IMR-90 (cell line): ENCODE data around the gene CARD19. TPM values are rescaled to one million over a fixed set of nuclear protein-coding genes. Genes with fewer than 3 reads are reported as not detected.

Experiments used
- ATAC-seq: fragments of 200-7000 bp; cut with Tn5 transposase; 2 replicates; pipeline ENCODE4 v1.9.1; 2020; ENCODE audit warnings: low read depth, mild to moderate bottlenecking, moderate library complexity
- BruUV-seq: library from RNA; stranded (reverse); fragments of 400-500 nt; replicated peaks from 2 replicates; lab custom pipeline; 2021; lab: Mats Ljungman, UMichigan
- CTCF ChIA-PET: fragments of 300-600 bp; formaldehyde crosslinking; extraction: SDS; loops from one replicate; lab custom pipeline; 2021; ENCODE audit warnings: antibody characterized with exemption; lab: Yijun Ruan, JAX
- POLR2A ChIA-PET: fragments of 300-600 bp; sonication (Branson Sonifier 250); formaldehyde crosslinking; loops from one replicate; lab custom pipeline; 2022; ENCODE audit warnings: antibody characterized with exemption; ENCODE audit not compliant: unreplicated experiment; lab: Charles Lee
- DNase-seq: peaks from one replicate; pipeline ENCODE4 v3.0.0; 2013
- H2AFZ ChIP-seq: replicated peaks from 2 replicates; pipeline ENCODE3; 2013; ENCODE audit warnings: low read length, mild to moderate bottlenecking; ENCODE audit not compliant: poor library complexity
- H2AK5ac ChIP-seq: 2 replicates; pipeline ENCODE4 v1.6.1; 2013; ENCODE audit warnings: low read depth, low read length, inconsistent platforms
- H2AK9ac ChIP-seq: replicated peaks from 2 replicates; pipeline ENCODE3; 2013; ENCODE audit warnings: mild to moderate bottlenecking, low read depth, low read length, moderate library complexity; ENCODE audit not compliant: poor library complexity
- H2BK120ac ChIP-seq: 2 replicates; pipeline ENCODE4 v1.6.1; 2013; ENCODE audit warnings: low read depth, low read length, inconsistent platforms
- H2BK15ac ChIP-seq: 3 replicates; pipeline ENCODE4 v1.6.1; 2013; ENCODE audit warnings: low read depth, low read length, inconsistent platforms
- H2BK20ac ChIP-seq: 2 replicates; pipeline ENCODE4 v1.6.1; 2013; ENCODE audit warnings: low read depth, mild to moderate bottlenecking, inconsistent platforms, low read length, moderate library complexity
- H2BK5ac ChIP-seq: 2 replicates; pipeline ENCODE4 v1.6.1; 2013; ENCODE audit warnings: mild to moderate bottlenecking, low read depth, low read length, inconsistent platforms; ENCODE audit not compliant: poor library complexity, severe bottlenecking
- H3K14ac ChIP-seq: replicated peaks from 2 replicates; pipeline ENCODE4 v1.6.1; 2013; ENCODE audit warnings: low read depth, low read length, inconsistent platforms
- H3K18ac ChIP-seq: 2 replicates; pipeline ENCODE4 v1.6.1; 2013; ENCODE audit warnings: low read depth, low read length, control low read depth
- H3K23ac ChIP-seq: 2 replicates; pipeline ENCODE4 v1.6.1; 2013; ENCODE audit warnings: low read depth, low read length, inconsistent platforms
- H3K27ac ChIP-seq: 2 replicates; pipeline ENCODE4 v1.5.1; 2013; ENCODE audit warnings: mild to moderate bottlenecking, control low read depth, low read length; ENCODE audit not compliant: insufficient read depth
- H3K27me3 ChIP-seq: 2 replicates; pipeline ENCODE4 v1.6.1; 2013; ENCODE audit warnings: low read length; ENCODE audit not compliant: control insufficient read depth, insufficient read depth
- H3K36me3 ChIP-seq: 2 replicates; pipeline ENCODE4 v1.6.1; 2013; ENCODE audit warnings: low read length, mixed read lengths; ENCODE audit not compliant: control insufficient read depth, insufficient read depth
- H3K4ac ChIP-seq: 2 replicates; pipeline ENCODE4 v1.6.1; 2013; ENCODE audit warnings: low read depth, low read length, inconsistent platforms
- H3K4me1 ChIP-seq: 2 replicates; pipeline ENCODE4 v1.6.1; 2013; ENCODE audit warnings: low read length, mixed read lengths; ENCODE audit not compliant: control insufficient read depth, insufficient read depth
- H3K4me2 ChIP-seq: 2 replicates; pipeline ENCODE4 v1.6.1; 2013; ENCODE audit warnings: low read depth, mild to moderate bottlenecking, control low read depth, low read length, moderate library complexity
- H3K4me3 ChIP-seq: 2 replicates; pipeline ENCODE4 v1.5.1; 2013; ENCODE audit warnings: low read depth, mild to moderate bottlenecking, control low read depth, low read length, moderate library complexity; ENCODE audit not compliant: insufficient read depth
- H3K56ac ChIP-seq: 2 replicates; pipeline ENCODE4 v1.6.1; 2013; ENCODE audit warnings: low read length, inconsistent platforms; ENCODE audit not compliant: insufficient read depth; ENCODE audit errors: extremely low read depth
- H3K79me1 ChIP-seq, 2 experiments: 2 replicates each; pipeline ENCODE4 v1.6.1; 2013; ENCODE audit warnings: low read length in 2 of 2, inconsistent platforms in 1 of 2, low read depth in 1 of 2
- H3K9ac ChIP-seq: 2 replicates; pipeline ENCODE4 v1.6.1; 2013; ENCODE audit warnings: low read depth, low read length, control low read depth
- H3K9me1 ChIP-seq: 2 replicates; pipeline ENCODE4 v1.6.1; 2013; ENCODE audit warnings: low read length, inconsistent platforms; ENCODE audit not compliant: insufficient read depth
- H3K9me3 ChIP-seq: 2 replicates; pipeline ENCODE4 v1.6.1; 2013; ENCODE audit warnings: low read length; ENCODE audit not compliant: control insufficient read depth, insufficient read depth
- H4K20me1 ChIP-seq: 2 replicates; pipeline ENCODE4 v1.6.1; 2013; ENCODE audit warnings: low read length, inconsistent platforms; ENCODE audit not compliant: insufficient read depth
- H4K5ac ChIP-seq: 2 replicates; pipeline ENCODE4 v1.6.1; 2013; ENCODE audit warnings: mild to moderate bottlenecking, low read depth, low read length, control low read depth
- H4K8ac ChIP-seq, 2 experiments: 2 replicates each; pipeline ENCODE4 v1.6.1; 2013; ENCODE audit warnings: low read depth in 2 of 2, low read length in 2 of 2, control low read depth in 1 of 2, inconsistent platforms in 1 of 2
- H4K91ac ChIP-seq: 2 replicates; pipeline ENCODE4 v1.6.1; 2013; ENCODE audit warnings: low read depth, low read length, inconsistent platforms; ENCODE audit not compliant: insufficient read depth
- BHLHE40 ChIP-seq: fragments of 150-350 bp; IDR thresholded peaks from 2 replicates; pipeline ENCODE4 v1.6.1; 2016; ENCODE audit warnings: mild to moderate bottlenecking, low read depth, low read length
- CEBPB ChIP-seq: IDR thresholded peaks from 2 replicates; pipeline ENCODE4 v1.6.1; 2012; ENCODE audit warnings: low read depth, low read length, improper control_type of control experiment
- CHD1 ChIP-seq: IDR thresholded peaks from 2 replicates; pipeline ENCODE4 v1.6.1; 2012; ENCODE audit warnings: low read depth, low read length, improper control_type of control experiment
- CTCF ChIP-seq: conservative IDR thresholded peaks from 2 replicates; pipeline ENCODE4 v1.5.1; 2012; ENCODE audit warnings: mild to moderate bottlenecking, low read depth, low read length, improper control_type of control experiment
- ELK1 ChIP-seq: fragments of 150-350 bp; IDR thresholded peaks from 2 replicates; pipeline ENCODE4 v1.6.1; 2016; ENCODE audit warnings: low read depth, mild to moderate bottlenecking, low read length, moderate library complexity, borderline replicate concordance
- FOS ChIP-seq: fragments of 150-350 bp; IDR thresholded peaks from 2 replicates; pipeline ENCODE4 v1.6.1; 2016; ENCODE audit warnings: low read depth, low read length
- MAFK ChIP-seq: IDR thresholded peaks from 2 replicates; pipeline ENCODE4 v1.6.1; 2012; ENCODE audit warnings: low read depth, low read length, improper control_type of control experiment
- NFE2L2 ChIP-seq: fragments of 150-350 bp; IDR thresholded peaks from 2 replicates; pipeline ENCODE4 v1.6.1; 2016; ENCODE audit warnings: low read depth, mild to moderate bottlenecking, low read length
- RFX5 ChIP-seq: IDR thresholded peaks from 2 replicates; pipeline ENCODE4 v1.8.0; 2012; ENCODE audit warnings: low read depth, mild to moderate bottlenecking, low read length, moderate library complexity
- SMC3 ChIP-seq: fragments of 150-350 bp; IDR thresholded peaks from 2 replicates; pipeline ENCODE4 v1.6.1; 2016; ENCODE audit warnings: low read depth, mild to moderate bottlenecking, antibody characterized with exemption, low read length, moderate library complexity
- WGBS, 2 experiments: methylation state at CpG; one replicate each; pipeline versions ENCODE4 v1.1.5 to v1.1.7; 2013; ENCODE audit warnings: missing lambda C conversion rate in 2 of 2; ENCODE audit not compliant: insufficient read length in 1 of 2; ENCODE audit errors: extremely low coverage in 2 of 2; 5-methylcytosine and 5-hydroxymethylcytosine counted together
- dilution Hi-C: fragments of 300-500 bp; cut with HindIII; formaldehyde crosslinking; loops from one replicate; pipeline ENCODE4 v1.14.3; 2018; ENCODE audit warnings: low sequenced_read_pairs; ENCODE audit not compliant: unreplicated experiment
- in situ Hi-C: fragments of 300-500 bp; cut with MboI; formaldehyde crosslinking; loops from 3 replicates; pipeline ENCODE4 v1.14.3; 2019; ENCODE audit warnings: low sequenced_read_pairs, inconsistent platforms, mixed read lengths
- intact Hi-C: fragments of 100-400 bp; cut with micrococcal nuclease; formaldehyde crosslinking; loops from 2 replicates; pipeline ENCODE4 v1.10.0; 2022
- polyA plus RNA-seq, 3 experiments: library from polyadenylated mRNA; depleted of rRNA; stranded (reverse); fragments of >200 nt; gene quantifications; 2 replicates each; pipeline ENCODE4 v1.2.3, GENCODE V29; 2012; ENCODE audit warnings: low replicate concordance in 1 of 3
- total RNA-seq: library from RNA; depleted of rRNA; stranded (reverse); fragments of >200 nt; gene quantifications from 2 replicates; pipeline ENCODE4 v1.2.3, GENCODE V29; 2012

Gene CARD19
- total and polyA plus RNA-seq, 2 of the 4 experiments (the other 2 are of a cell fraction): 17.4 to 111 TPM

DNA sequence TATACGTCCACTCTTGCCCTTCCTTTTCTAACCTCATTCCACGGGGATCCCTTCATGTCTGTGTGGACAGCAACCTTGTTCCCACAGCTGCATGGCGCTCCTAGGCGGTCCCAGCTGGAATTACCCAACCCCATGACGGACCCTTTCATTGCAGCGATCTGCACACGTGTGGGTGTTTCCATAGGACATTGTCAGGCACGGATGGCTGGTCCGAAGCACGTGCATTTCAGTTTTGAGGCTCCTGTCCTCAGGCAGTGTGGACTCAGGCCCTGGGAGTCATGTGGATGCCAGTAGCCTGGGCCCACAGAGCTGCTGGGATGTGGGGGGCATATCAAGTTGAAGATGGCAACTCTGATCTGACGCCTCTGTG is 15.0 kb downstream of the CARD19 start:
- Histone ChIP-seq H2BK120ac (no peak overlapping the region), H4K5ac (no peak overlapping the region), H3K23ac (no peak overlapping the region), H2BK15ac (no peak overlapping the region), H3K18ac (no peak overlapping the region), H3K9me1 (no peaks in the 10 kb centered on the region; the same call in 1 of the 2 replicates), H2AK9ac (no peak overlapping the region), H2BK20ac (no peak overlapping the region), H3K4me1 (peaks cover under 1% of the 10 kb centered on the region), H3K14ac (no peak overlapping the region), H3K36me3 (peaks cover 30% of the 10 kb centered on the region), H3K9me3 (no peaks in the 10 kb centered on the region), H3K27me3 (no peaks in the 10 kb centered on the region), H3K79me1 (peaks cover 7 to 20% of the 10 kb centered on the region in 2 experiments), H3K4ac (no peak overlapping the region), H3K4me3 (no peak overlapping the region), H4K20me1 (peaks cover 23% of the 10 kb centered on the region; the same call in 1 of the 2 replicates), H3K4me2 (no peak overlapping the region), H2AFZ (peak overlapping the region; percentile 21), H3K9ac (no peak overlapping the region), H4K8ac (no peak overlapping the region), H2AK5ac (no peak overlapping the region), H3K27ac (no peak overlapping the region), H2BK5ac (no peak overlapping the region), H3K56ac (no peak overlapping the region), H4K91ac (no peak overlapping the region)
- dilution Hi-C loops (no loop called here), in situ Hi-C loops (loop anchor here (10.0 to 25.0 kb wide), 2 partner anchors 344 to 451 kb away; partner anchors contain the start of genes FAM120A and FAM120AOS), intact Hi-C loops (no loop called here)
- no peak for ATAC-seq
- no peak for DNase-seq
- BruUV-seq: no TSS peak
- TF ChIP-seq CTCF (no peak), CHD1 (no peak), RFX5 (no peak), BHLHE40 (no peak), NFE2L2 (no peak), FOS (no peak), SMC3 (no peak), ELK1 (no peak), CEBPB (no peak), MAFK (no peak)
- WGBS, 2 experiments: 93% methylated on average over 5 of the region's 11 CpGs; no CpG with 5 or more reads in 1 of the 2 experiments
- CTCF ChIA-PET: no interaction called here
- POLR2A ChIA-PET: no interaction called here
